ENCODE data around the gene DGCR8.

Gene DGCR8

GRCh38 chr22:20094197-20094807 is 14.3 kb downstream of the DGCR8 start:
- Histone ChIP-seq H3K27me3 (no peaks in the 10 kb centered on the region), H3K9me3 (no peaks in the 10 kb centered on the region), H3K4me1 (no peaks in the 10 kb centered on the region), H3K4me3 (ENCODE audit: low read depth, low read length) (no peak overlapping the region), H3K36me3 (peaks cover 100% of the 10 kb centered on the region)
- TF ChIP-seq CTCF (IDR thresholded peaks at IDR 0.05; ENCODE audit: low read depth, low read length) = no peak
- no peak for DNase-seq

- H3K4me1 ChIP-seq = no peaks in the 10 kb centered on the region
- no peaks in the 10 kb centered on the region for H3K27me3 ChIP-seq
- no peak for TF ChIP-seq CTCF (IDR thresholded peaks at IDR 0.05; ENCODE audit: low read depth, low read length)
- H3K9me3 ChIP-seq = no peaks in the 10 kb centered on the region
- peaks cover 100% of the 10 kb centered on the region for H3K36me3 ChIP-seq
- DNase-seq = no peak
- H3K4me3 ChIP-seq (ENCODE audit: low read depth, low read length) = no peak overlapping the region
Measured at GRCh38 chr22:20095521-20095920, 15.5 kb downstream of the DGCR8 start.

GRCh38 chr22:20096574-20097420 is 16.8 kb downstream of the DGCR8 start:
- DNase-seq = no peak
- H3K27me3 ChIP-seq = no peaks in the 10 kb centered on the region
- H3K4me3 ChIP-seq (ENCODE audit: low read depth, low read length) = no peak overlapping the region
- no peak for TF ChIP-seq CTCF (IDR thresholded peaks at IDR 0.05; ENCODE audit: low read depth, low read length)
- H3K4me1 ChIP-seq = no peaks in the 10 kb centered on the region
- peaks cover 100% of the 10 kb centered on the region for H3K36me3 ChIP-seq
- H3K9me3 ChIP-seq = no peaks in the 10 kb centered on the region

GRCh38 chr22:20099099-20099711 is 19.2 kb downstream of the DGCR8 start:
- Histone ChIP-seq H3K9me3 (no peaks in the 10 kb centered on the region), H3K27me3 (no peaks in the 10 kb centered on the region), H3K36me3 (peaks cover 97% of the 10 kb centered on the region)

GRCh38 chr22:20101638-20102037 is 21.6 kb downstream of the DGCR8 start:
- no peak overlapping the region for H3K4me3 ChIP-seq (ENCODE audit: low read depth, low read length)
- peak; percentile 7 for DNase-seq
- H3K36me3 ChIP-seq = peaks cover 97% of the 10 kb centered on the region
- no peaks in the 10 kb centered on the region for H3K27me3 ChIP-seq
- H3K4me1 ChIP-seq = no peaks in the 10 kb centered on the region
- no peaks in the 10 kb centered on the region for H3K9me3 ChIP-seq
- no peak for TF ChIP-seq CTCF (IDR thresholded peaks at IDR 0.05; ENCODE audit: low read depth, low read length)

More at GRCh38 chr22:20099099-20099711, 19.2 kb downstream of the DGCR8 start:
- no peak for DNase-seq
- no peaks in the 10 kb centered on the region for H3K4me1 ChIP-seq
- TF ChIP-seq CTCF (IDR thresholded peaks at IDR 0.05; ENCODE audit: low read depth, low read length) = no peak
- H3K4me3 ChIP-seq (ENCODE audit: low read depth, low read length) = no peak overlapping the region
